Measurements from ENCODE around the gene PIK3C3. TPM values are rescaled to one million over a fixed set of nuclear protein-coding genes. Genes with fewer than 3 reads are reported as not detected.

Gene PIK3C3
- total and polyA plus RNA-seq, 8 donors = 19.7 to 99.5 (median 36.3) TPM

- H3K9me3 ChIP-seq = no peaks in the 10 kb centered on the region
- no peak overlapping the region for H3K27ac ChIP-seq
- H3K36me3 ChIP-seq = peaks cover 0 to 55% (median 45%) of the 10 kb centered on the region in 4 donors
- no peak for DNase-seq
- intact Hi-C loops (cut with DNase I; ENCODE audit: low total_unique reads) = no loop called here
- H3K4me1 ChIP-seq = peaks cover 0 to 17% (median 7%) of the 10 kb centered on the region in 4 donors
- H3K4me3 ChIP-seq = no peak overlapping the region
- WGBS, 5 donors = 80 to 92% (median 88%) methylated on average over 2 of the region's 2 CpGs
- no peaks in the 10 kb centered on the region for H3K27me3 ChIP-seq
- TF ChIP-seq POLR2A (IDR thresholded peaks at IDR 0.05) = no peak
- TF ChIP-seq CTCF (IDR thresholded peaks at IDR 0.05) = no peak
- TF ChIP-seq EP300 (IDR thresholded peaks at IDR 0.05) = no peak
- TF ChIP-seq POLR2AphosphoS5 (IDR thresholded peaks at IDR 0.05) = no peak
These were observed 18.9 kb downstream of the PIK3C3 start for GRCh38 chr18:41973983-41974382.

GRCh38 chr18:41974796-41975201, 19.8 kb downstream of the PIK3C3 start:
- H3K27me3 ChIP-seq = no peaks in the 10 kb centered on the region
- peaks cover 0 to 14% (median 6%) of the 10 kb centered on the region in 4 donors for H3K4me1 ChIP-seq
- H3K27ac ChIP-seq = no peak overlapping the region
- TF ChIP-seq POLR2AphosphoS5 (IDR thresholded peaks at IDR 0.05) (no peak), CTCF (IDR thresholded peaks at IDR 0.05) (no peak), POLR2A (IDR thresholded peaks at IDR 0.05) (no peak), EP300 (IDR thresholded peaks at IDR 0.05) (no peak)
- peaks cover 0 to 51% (median 41%) of the 10 kb centered on the region in 4 donors for H3K36me3 ChIP-seq
- no peak overlapping the region for H3K4me3 ChIP-seq
- no peaks in the 10 kb centered on the region for H3K9me3 ChIP-seq
- no peak for DNase-seq
- intact Hi-C loops (cut with DNase I; ENCODE audit: low total_unique reads) = no loop called here
- 79 to 93% (median 86%) methylated on average over 1 of the region's 1 CpG for WGBS, 5 donors

- no peak for DNase-seq
- intact Hi-C loops (cut with DNase I; ENCODE audit: low total_unique reads) = no loop called here
- Histone ChIP-seq H3K36me3 (peaks cover 0 to 46% (median 36%) of the 10 kb centered on the region in 4 donors), H3K27me3 (no peaks in the 10 kb centered on the region), H3K9me3 (no peaks in the 10 kb centered on the region), H3K4me1 (peaks cover 0 to 14% (median 6%) of the 10 kb centered on the region in 4 donors), H3K27ac (no peak overlapping the region), H3K4me3 (no peak overlapping the region)
- 90 to 95% (median 92%) methylated on average over 5 of the region's 5 CpGs for WGBS, 5 donors
- TF ChIP-seq POLR2A (IDR thresholded peaks at IDR 0.05) = no peak
- no peak for TF ChIP-seq POLR2AphosphoS5 (IDR thresholded peaks at IDR 0.05)
- no peak for TF ChIP-seq EP300 (IDR thresholded peaks at IDR 0.05)
- TF ChIP-seq CTCF (IDR thresholded peaks at IDR 0.05) = no peak
These were observed 20.2 kb downstream of the PIK3C3 start for GRCh38 chr18:41975284-41975683.

GRCh38 chr18:41977233-41977632, 22.2 kb downstream of the PIK3C3 start:
- Histone ChIP-seq H3K4me1 (peaks cover 0 to 11% (median 4%) of the 10 kb centered on the region in 4 donors), H3K4me3 (no peak overlapping the region), H3K9me3 (no peaks in the 10 kb centered on the region), H3K27me3 (no peaks in the 10 kb centered on the region), H3K36me3 (peaks cover 0 to 26% (median 22%) of the 10 kb centered on the region in 4 donors), H3K27ac (no peak overlapping the region)
- intact Hi-C loops (cut with DNase I; ENCODE audit: low total_unique reads) = no loop called here
- WGBS, 5 donors = 81 to 96% (median 91%) methylated on average over 6 of the region's 6 CpGs
- no peak for DNase-seq
- TF ChIP-seq EP300 (IDR thresholded peaks at IDR 0.05) = no peak
- TF ChIP-seq CTCF (IDR thresholded peaks at IDR 0.05) = no peak
